Fibroblast of mammary gland (primary cell): ENCODE measurements around the gene ZNF215.
"Not testable (repeated sequence)": the region's sequence is repeated elsewhere in the genome, so short reads cannot be mapped to it uniquely, and the experiment has no call there.

Experiments used
- DNase-seq: peaks from one replicate; pipeline ENCODE4 v3.0.0-alpha.2; 2010; ENCODE audit warnings: low read depth
- H3K4me3 ChIP-seq: 2 replicates; pipeline ENCODE4 v1.5.1; 2011; ENCODE audit warnings: low read depth, mild to moderate bottlenecking, low read length, moderate library complexity; ENCODE audit not compliant: control insufficient read depth
- CTCF ChIP-seq: conservative IDR thresholded peaks from 2 replicates; pipeline ENCODE4 v1.5.1; 2011; ENCODE audit warnings: low read depth, low read length, inconsistent platforms; ENCODE audit not compliant: control insufficient read depth, insufficient read depth

ZNF215 gene

DNA sequence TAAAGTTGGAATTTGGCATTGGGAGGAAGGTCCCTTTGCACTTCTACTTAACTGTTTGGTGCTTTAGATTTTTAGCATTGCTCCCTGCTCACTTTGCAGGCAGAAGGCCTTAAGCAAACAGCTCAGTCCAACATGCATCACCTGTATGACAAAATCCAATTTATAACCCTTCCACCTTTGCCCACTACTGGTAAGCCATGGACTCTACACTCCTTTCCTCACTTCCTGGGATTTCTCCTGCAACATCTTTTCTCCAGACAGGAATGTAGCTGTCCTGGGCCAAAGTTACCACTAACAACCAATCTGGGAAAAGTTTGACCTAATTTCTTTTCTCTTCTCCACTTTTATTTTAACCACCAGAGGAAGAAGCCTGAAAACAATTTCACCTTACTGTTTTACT lies 32.1 kb upstream of the ZNF215 start:
- H3K4me3 ChIP-seq: no peak overlapping the region
- TF ChIP-seq CTCF: no peak
- no peak for DNase-seq

DNA sequence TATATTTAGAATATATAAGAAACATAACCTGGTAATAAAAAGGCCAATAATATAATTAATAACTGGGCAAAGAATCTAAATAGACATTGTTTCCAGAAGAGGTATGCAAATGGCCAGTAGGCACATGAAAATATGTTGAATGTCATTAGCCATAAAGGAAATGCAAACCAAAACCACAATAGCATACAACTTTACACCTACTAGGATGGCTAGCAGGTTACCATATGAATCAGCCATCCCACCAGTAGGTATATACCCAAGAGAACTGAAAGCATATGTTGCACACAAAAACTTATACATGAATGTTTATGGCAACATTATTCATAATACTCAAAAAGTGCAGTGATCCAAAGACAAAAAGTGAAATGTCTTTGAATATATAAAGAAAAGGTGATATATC lies 31.2 kb upstream of the ZNF215 start:
- no peak for TF ChIP-seq CTCF
- no peak for DNase-seq
- H3K4me3 ChIP-seq: no peak overlapping the region

- TF ChIP-seq CTCF: no peak
- H3K4me3 ChIP-seq: no peak overlapping the region
- DNase-seq: no peak
Observed at GRCh38 chr11:6898911-6899310, 27.3 kb upstream of the ZNF215 start.

DNA sequence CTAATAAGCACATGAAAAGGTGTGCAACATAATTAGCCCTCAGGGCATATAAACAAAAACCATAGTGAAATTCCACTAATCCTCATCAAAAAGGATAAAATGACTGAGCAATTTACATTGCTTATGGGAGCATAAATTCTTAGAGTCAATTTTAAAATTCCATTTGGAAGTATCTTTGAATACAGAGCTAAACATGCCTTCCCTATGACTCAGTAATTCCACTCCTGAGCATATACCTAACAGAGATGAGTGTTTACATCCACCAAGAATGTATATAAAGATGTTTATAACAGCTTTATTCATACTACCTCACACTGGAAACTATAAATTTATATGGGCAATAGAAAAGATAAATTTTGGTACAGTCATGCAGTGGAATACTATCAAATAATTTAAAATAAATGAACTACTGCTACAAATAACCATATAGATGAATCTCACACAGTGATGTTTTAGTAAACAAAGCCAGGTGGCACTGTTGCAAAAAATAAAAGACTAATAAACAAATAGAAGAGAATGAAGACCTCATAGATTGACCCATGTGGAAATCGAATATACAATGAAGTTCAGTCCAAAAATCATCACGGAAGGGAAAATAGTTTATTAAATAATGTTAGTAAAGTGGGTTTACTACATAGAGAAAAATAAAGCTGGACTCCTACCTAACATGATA lies 25.8 kb upstream of the ZNF215 start:
- H3K4me3 ChIP-seq: no peak overlapping the region
- peak; percentile 7 for TF ChIP-seq CTCF
- peak; percentile 8 for DNase-seq

- not testable (repeated sequence) for H3K4me3 ChIP-seq, DNase-seq
Observed at GRCh38 chr11:6904804-6905203, 21.4 kb upstream of the ZNF215 start.

- no peak for DNase-seq
- no peak overlapping the region for H3K4me3 ChIP-seq
- TF ChIP-seq CTCF: no peak
Observed at GRCh38 chr11:6911378-6911777, 14.8 kb upstream of the ZNF215 start.

DNA sequence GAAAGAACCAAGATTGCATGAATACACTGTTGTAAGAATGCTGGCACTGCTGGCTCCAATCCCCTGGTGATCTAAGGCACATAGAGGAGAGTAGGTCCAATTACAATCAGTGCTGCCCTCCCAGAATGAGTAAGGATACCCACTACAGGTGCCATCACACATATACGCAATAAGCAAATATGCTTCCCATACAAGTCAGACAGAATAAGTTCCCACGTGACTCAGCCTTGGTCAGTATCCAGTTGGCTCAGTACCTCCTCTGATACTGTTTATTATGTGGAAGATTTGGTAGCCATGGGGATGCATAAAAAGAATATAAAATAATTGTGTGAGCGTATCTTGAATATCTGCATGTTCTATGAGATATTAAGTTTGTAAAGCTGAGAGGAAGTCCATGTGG lies 14.3 kb upstream of the ZNF215 start:
- peak; percentile 73 for DNase-seq
- H3K4me3 ChIP-seq: no peak overlapping the region
- TF ChIP-seq CTCF: no peak
